Loucy (cell line): ENCODE results near the gene ENO1.

ENCODE experiments used
- EZH2phosphoT487 ChIP-seq: fragments of 200-600 bp; IDR thresholded peaks from 2 replicates; pipeline ENCODE4 v1.6.1; 2018; ENCODE audit warnings: antibody characterized with exemption, mild to moderate bottlenecking, moderate library complexity, borderline replicate concordance
- TF ChIP-seq, protein P1 (sequence below): fragments of 200-600 bp; sonication (generic); conservative IDR thresholded peaks from 2 replicates; pipeline ENCODE4 v1.5.1; 2014; ENCODE audit warnings: mild to moderate bottlenecking, antibody characterized with exemption, low read length

DNA sequence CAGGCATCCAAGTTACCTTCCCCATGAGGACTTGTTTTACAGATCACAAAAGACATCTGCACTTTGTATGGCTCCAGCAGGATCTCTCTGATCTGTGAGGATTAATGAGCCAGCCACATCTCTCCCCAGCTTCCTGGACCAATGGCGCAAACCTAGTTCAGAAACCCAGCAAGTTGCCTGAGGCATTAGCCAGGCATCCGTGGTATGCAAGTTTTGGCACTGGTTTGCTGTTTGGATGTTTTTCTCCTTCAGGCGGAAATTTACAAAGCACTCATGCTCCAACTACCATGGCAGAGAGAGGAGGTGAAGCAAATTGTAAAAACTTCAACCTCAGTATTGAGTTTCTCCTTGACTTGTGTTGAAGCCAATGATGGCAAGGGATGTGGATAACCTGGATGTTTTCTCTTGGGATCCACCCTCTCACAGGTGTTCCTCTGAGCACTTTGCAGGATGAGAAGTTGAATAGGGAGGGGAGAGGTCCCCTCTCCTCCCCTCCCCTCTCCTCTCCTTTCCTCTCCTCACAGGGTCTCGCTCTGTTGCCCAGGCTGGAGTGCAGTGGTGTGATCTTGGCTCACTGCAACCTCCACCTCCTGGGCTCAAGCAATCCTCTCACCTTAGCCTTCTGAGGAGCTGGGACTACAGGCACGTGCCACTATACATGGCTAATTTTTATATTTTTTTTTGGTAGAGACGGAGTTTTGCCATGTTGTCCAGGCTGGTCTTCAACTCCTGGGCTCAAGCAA lies 25.6 kb upstream of the ENO1 start:
- TF ChIP-seq, protein P1, sequence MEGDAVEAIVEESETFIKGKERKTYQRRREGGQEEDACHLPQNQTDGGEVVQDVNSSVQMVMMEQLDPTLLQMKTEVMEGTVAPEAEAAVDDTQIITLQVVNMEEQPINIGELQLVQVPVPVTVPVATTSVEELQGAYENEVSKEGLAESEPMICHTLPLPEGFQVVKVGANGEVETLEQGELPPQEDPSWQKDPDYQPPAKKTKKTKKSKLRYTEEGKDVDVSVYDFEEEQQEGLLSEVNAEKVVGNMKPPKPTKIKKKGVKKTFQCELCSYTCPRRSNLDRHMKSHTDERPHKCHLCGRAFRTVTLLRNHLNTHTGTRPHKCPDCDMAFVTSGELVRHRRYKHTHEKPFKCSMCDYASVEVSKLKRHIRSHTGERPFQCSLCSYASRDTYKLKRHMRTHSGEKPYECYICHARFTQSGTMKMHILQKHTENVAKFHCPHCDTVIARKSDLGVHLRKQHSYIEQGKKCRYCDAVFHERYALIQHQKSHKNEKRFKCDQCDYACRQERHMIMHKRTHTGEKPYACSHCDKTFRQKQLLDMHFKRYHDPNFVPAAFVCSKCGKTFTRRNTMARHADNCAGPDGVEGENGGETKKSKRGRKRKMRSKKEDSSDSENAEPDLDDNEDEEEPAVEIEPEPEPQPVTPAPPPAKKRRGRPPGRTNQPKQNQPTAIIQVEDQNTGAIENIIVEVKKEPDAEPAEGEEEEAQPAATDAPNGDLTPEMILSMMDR, result no peak
- no peak for TF ChIP-seq EZH2phosphoT487
